Fibroblast of lung (primary cell): ENCODE measurements around the gene POP7. TPM values are rescaled to one million over a fixed set of nuclear protein-coding genes. Genes with fewer than 3 reads are reported as not detected.
A peak's percentile ranks its signal among the peaks of the same experiment; 100 is the strongest.

ENCODE experiments used
- DNase-seq, 2 donors: peaks; one replicate each; pipeline versions ENCODE4 v3.0.0 to v3.0.0-alpha.2; 2010; ENCODE audit warnings: low read depth in 2 of 2
- H2AFZ ChIP-seq: 2 replicates; pipeline ENCODE4 v1.5.1; 2012; ENCODE audit warnings: low read length, control low read depth, inconsistent platforms
- H3K27ac ChIP-seq: 2 replicates; pipeline ENCODE4 v1.5.1; 2011; ENCODE audit warnings: low read length, control low read depth; ENCODE audit not compliant: insufficient read depth
- H3K27me3 ChIP-seq: 2 replicates; pipeline ENCODE4 v1.5.1; 2011; ENCODE audit warnings: mild to moderate bottlenecking, low read length; ENCODE audit not compliant: control insufficient read depth, insufficient read depth
- H3K36me3 ChIP-seq: 2 replicates; pipeline ENCODE4 v1.5.1; 2011; ENCODE audit warnings: low read length; ENCODE audit not compliant: control insufficient read depth, insufficient read depth
- H3K4me1 ChIP-seq: 2 replicates; pipeline ENCODE4 v1.5.1; 2011; ENCODE audit warnings: low read length; ENCODE audit not compliant: control insufficient read depth, insufficient read depth; ENCODE audit errors: extremely low read depth
- H3K4me2 ChIP-seq: 2 replicates; pipeline ENCODE4 v1.5.1; 2011; ENCODE audit warnings: low read length, control low read depth; ENCODE audit not compliant: insufficient read depth; ENCODE audit errors: extremely low read depth
- H3K4me3 ChIP-seq, 4 experiments: fragments of 200-600 bp in 1 of 4; sonication (generic) in 1 of 4; replicated peaks in 1 of 4; 2 replicates each; pipeline ENCODE4 v1.5.1; 2011 to 2016; ENCODE audit warnings: low read length in 4 of 4, low read depth in 3 of 4, mild to moderate bottlenecking in 3 of 4, control low read depth in 2 of 4, inconsistent platforms in 1 of 4, mixed read lengths in 1 of 4; ENCODE audit not compliant: insufficient read depth in 1 of 4; ENCODE audit errors: control extremely low read depth in 1 of 4
- H3K79me2 ChIP-seq: 2 replicates; pipeline ENCODE4 v1.5.1; 2012; ENCODE audit warnings: mild to moderate bottlenecking, low read length, inconsistent platforms; ENCODE audit not compliant: control insufficient read depth, insufficient read depth
- H3K9ac ChIP-seq: 2 replicates; pipeline ENCODE4 v1.5.1; 2011; ENCODE audit warnings: mild to moderate bottlenecking, low read length, control low read depth; ENCODE audit not compliant: insufficient read depth
- H3K9me3 ChIP-seq: 2 replicates; pipeline ENCODE4 v1.5.1; 2012; ENCODE audit warnings: low read depth, low read length; ENCODE audit not compliant: control insufficient read depth, insufficient read depth
- H4K20me1 ChIP-seq: 2 replicates; pipeline ENCODE4 v1.5.1; 2011; ENCODE audit warnings: low read length; ENCODE audit not compliant: control insufficient read depth, insufficient read depth; ENCODE audit errors: extremely low read depth
- CTCF ChIP-seq, 2 donors: IDR thresholded peaks in 1 of 2; conservative IDR thresholded peaks in 1 of 2; 1 replicate in 1 of 2; 2 replicates in 1 of 2; pipeline ENCODE4 v1.5.1; 2011 to 2012; ENCODE audit warnings: low read length in 2 of 2, control low read depth in 1 of 2, inconsistent platforms in 1 of 2, low read depth in 1 of 2, mild to moderate bottlenecking in 1 of 2
- EZH2 ChIP-seq: IDR thresholded peaks from 2 replicates; pipeline ENCODE4 v1.5.1; 2012; ENCODE audit warnings: low read length, control low read depth, mild to moderate bottlenecking; ENCODE audit errors: missing control alignments
- polyA plus RNA-seq, 2 donors: library from polyadenylated mRNA; depleted of rRNA in 1 of 2; stranded (reverse) in 1 of 2; unstranded in 1 of 2; fragments of >200 nt; gene quantifications; 2 replicates each; pipeline ENCODE4 v1.2.1, GENCODE V29; 2011 to 2012; ENCODE audit warnings: missing spikeins in 1 of 2
- total RNA-seq: library from RNA; depleted of rRNA; stranded (reverse); fragments of >200 nt; gene quantifications from 2 replicates; pipeline ENCODE4 v1.2.1, GENCODE V29; 2014

The POP7 gene
- total and polyA plus RNA-seq, 2 donors (not counting 1 experiment from before 2014, with no cell fraction given) = 19.4 to 31.9 TPM

GRCh38 chr7:100673942-100674410 is 31.9 kb upstream of the POP7 start:
- peaks cover 40% of the 10 kb centered on the region for H3K79me2 ChIP-seq
- peak in 1 of 2 donors; percentile 39 for DNase-seq

GRCh38 chr7:100674411-100675104 is 31.4 kb upstream of the POP7 start:
- Histone ChIP-seq H4K20me1 (no peaks in the 10 kb centered on the region), H3K27ac (peak overlapping the region; percentile 92), H2AFZ (no peak overlapping the region)

More at GRCh38 chr7:100673942-100674410, 31.9 kb upstream of the POP7 start:
- H2AFZ ChIP-seq = no peak overlapping the region
- H3K27ac ChIP-seq = peak overlapping the region; percentile 92
- no peaks in the 10 kb centered on the region for H3K4me1 ChIP-seq
- H3K4me2 ChIP-seq = peak overlapping the region; percentile 62
- H3K9ac ChIP-seq = peak overlapping the region; percentile 80
- TF ChIP-seq EZH2 = no peak
- TF ChIP-seq CTCF (conservative IDR thresholded peaks at IDR 0.05 in 1 of 2, IDR thresholded peaks at IDR 0.05 in 1 of 2; ENCODE audit: low read depth in 1 of 2, low read length in 2 of 2) = no peak
- H3K27me3 ChIP-seq = no peaks in the 10 kb centered on the region
- no peaks in the 10 kb centered on the region for H3K9me3 ChIP-seq
- H4K20me1 ChIP-seq = no peaks in the 10 kb centered on the region
- peaks cover 17% of the 10 kb centered on the region for H3K36me3 ChIP-seq
- H3K4me3 ChIP-seq = peak overlapping the region; percentile 67 to 92 (median 78)

GRCh38 chr7:100675105-100675451 is 30.8 kb upstream of the POP7 start:
- Histone ChIP-seq H3K4me2 (no peak overlapping the region), H3K4me3 (peak overlapping the region; percentile 67 to 92 (median 78)), H3K79me2 (peaks cover 40% of the 10 kb centered on the region), H3K4me1 (no peaks in the 10 kb centered on the region), H3K36me3 (peaks cover 19% of the 10 kb centered on the region), H4K20me1 (no peaks in the 10 kb centered on the region), H3K27me3 (no peaks in the 10 kb centered on the region), H3K9me3 (no peaks in the 10 kb centered on the region), H2AFZ (no peak overlapping the region), H3K9ac (peak overlapping the region; percentile 41), H3K27ac (peak overlapping the region; percentile 34)
- DNase-seq = no peak
- no peak for TF ChIP-seq EZH2
- no peak for TF ChIP-seq CTCF (conservative IDR thresholded peaks at IDR 0.05 in 1 of 2, IDR thresholded peaks at IDR 0.05 in 1 of 2; ENCODE audit: low read depth in 1 of 2, low read length in 2 of 2)

More at GRCh38 chr7:100674411-100675104, 31.4 kb upstream of the POP7 start:
- H3K9ac ChIP-seq = peak overlapping the region; percentile 41
- peak overlapping the region; percentile 62 for H3K4me2 ChIP-seq
- H3K4me1 ChIP-seq = no peaks in the 10 kb centered on the region
- no peaks in the 10 kb centered on the region for H3K9me3 ChIP-seq
- DNase-seq = no peak
- peaks cover 19% of the 10 kb centered on the region for H3K36me3 ChIP-seq
- no peaks in the 10 kb centered on the region for H3K27me3 ChIP-seq
- H3K4me3 ChIP-seq = peak overlapping the region; percentile 67 to 92 (median 78)
- peaks cover 40% of the 10 kb centered on the region for H3K79me2 ChIP-seq
- TF ChIP-seq EZH2 = no peak
- TF ChIP-seq CTCF (conservative IDR thresholded peaks at IDR 0.05 in 1 of 2, IDR thresholded peaks at IDR 0.05 in 1 of 2; ENCODE audit: low read depth in 1 of 2, low read length in 2 of 2) = no peak
